GM19043 (cell line): ENCODE data around the gene UTP25.
"Not testable (repeated sequence)": the region's sequence is repeated elsewhere in the genome, so short reads cannot be mapped to it uniquely, and the experiment has no call there.

Source experiments
- ATAC-seq: cut with Tn5 transposase; IDR thresholded peaks from one replicate; pipeline ENCODE4 v1.9.1; 2021; ENCODE audit warnings: low read depth; ENCODE audit not compliant: unreplicated experiment

Gene UTP25

DNA sequence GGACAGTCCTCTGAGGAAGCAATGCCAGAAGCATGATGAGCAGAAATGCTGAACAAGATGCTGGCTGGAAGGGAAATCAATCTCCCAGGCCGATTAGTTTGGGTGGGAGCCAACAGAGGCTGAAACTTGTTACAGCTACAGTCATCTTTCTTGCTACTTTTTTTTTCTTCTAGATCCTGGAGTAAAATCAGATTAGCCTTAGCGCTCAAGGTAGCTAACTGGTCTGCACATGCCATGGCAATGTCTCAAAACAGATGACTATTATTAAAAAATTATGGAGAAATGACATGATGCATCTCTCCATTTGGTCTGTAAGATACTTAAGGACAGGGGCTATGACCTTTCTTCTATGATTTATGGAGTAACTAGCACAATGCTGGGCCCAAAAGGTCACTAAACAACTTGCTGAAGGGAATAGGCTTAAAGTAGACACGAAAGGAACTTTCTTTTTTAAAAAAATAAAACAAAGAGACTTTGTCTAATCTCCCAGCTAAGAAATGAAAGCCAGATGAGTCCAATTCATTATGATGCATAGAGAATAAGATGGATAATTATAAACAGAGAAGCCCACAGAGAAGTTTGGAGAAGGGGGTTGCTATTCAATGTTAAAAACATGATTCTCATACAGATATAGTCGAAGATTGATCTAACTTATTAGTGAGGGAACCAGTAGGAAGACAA is 42.5 kb downstream of the UTP25 start:
- ATAC-seq, result no peak

DNA sequence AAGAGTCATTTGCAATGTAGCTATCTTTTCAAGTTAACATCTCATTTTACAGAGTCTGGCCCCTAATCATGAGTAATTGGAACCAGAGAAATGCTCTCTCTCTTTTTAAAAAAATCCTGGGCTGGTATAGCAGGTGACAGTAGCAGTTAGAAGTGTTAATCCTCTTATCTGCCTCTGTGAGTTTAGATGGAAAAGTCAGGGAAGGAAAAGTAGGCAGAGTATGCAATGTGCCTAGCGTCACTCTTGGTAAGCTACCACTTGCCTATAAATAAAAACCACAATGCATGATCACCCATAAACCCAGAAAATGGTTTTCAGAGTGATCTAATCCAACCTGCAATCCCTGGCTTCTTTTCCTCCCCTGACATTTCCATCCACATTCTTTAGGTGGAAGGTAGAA is 43.2 kb downstream of the UTP25 start:
- ATAC-seq, result no peak

- no peak for ATAC-seq
Measured at GRCh38 chr1:209871430-209871829, 43.7 kb downstream of the UTP25 start.

DNA sequence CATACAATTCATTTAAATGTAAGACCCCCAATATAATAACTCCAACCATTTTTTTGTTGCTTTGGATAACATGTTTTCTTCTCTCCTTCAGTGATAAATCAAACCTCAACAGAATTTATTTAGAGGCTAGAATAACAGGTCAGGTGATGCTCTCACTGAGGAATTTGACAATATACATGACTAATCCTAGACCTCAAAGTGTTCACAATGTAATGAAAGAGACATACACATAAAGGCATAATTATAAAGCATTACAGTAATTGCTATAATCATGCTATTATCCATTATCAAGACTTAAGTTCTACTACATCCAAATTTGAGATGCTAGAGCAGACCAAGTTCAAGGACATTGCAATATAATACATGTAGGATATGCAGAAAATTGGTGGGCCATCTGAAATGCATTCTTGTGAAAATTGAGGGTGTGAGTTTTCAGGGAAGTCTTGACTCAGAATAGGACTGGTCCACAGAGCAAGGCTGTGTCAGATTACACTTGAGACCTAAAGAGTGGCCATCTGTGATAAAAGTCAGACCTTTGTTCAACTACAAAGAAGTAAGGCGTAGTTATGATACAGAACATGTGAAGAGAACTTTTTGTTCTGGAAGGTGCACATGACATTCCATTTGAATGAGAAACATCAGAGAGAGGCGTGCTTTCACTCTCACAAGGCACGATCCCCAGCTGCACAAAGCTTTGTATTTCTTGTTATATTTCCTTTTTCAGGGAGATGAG is 45.5 kb downstream of the UTP25 start:
- no peak for ATAC-seq

GRCh38 chr1:209875515-209875914 is 47.7 kb downstream of the UTP25 start:
- ATAC-seq, result no peak

DNA sequence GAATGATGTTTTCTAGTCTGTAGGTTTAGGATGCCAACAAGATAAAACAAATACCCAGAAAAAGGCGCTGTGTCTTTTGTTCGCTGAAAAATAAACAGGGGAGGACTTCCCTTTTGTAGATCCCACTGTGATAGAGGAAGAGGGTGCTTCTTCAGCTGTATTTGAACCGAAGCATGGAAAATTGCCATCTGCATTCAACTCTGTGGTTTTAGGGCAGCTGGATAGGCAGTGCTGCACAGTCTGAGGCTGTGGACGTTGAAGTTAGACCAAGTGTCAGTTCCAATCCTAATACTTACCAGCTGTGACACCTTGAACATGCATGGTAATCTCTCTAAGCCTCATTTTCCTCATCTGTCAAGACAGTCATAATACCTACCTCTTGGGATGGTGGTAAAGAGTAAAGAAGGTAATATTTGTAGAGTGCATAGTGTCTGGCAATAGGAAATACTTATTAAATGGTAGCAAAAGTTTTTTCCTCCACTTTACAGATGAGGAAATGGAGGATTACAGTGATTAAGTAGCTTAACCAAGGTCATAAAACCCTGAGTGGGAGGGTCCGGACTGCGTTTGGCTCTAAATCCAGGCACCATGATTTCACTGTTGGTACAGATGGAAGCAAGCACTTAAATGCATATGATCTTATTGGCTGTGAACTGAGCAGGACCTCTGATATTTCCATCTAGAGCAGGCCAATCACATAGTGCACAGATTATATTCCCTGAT is 48.5 kb downstream of the UTP25 start:
- ATAC-seq, result no peak

GRCh38 chr1:209877087-209877764 is 49.5 kb downstream of the UTP25 start:
- no peak for ATAC-seq

DNA sequence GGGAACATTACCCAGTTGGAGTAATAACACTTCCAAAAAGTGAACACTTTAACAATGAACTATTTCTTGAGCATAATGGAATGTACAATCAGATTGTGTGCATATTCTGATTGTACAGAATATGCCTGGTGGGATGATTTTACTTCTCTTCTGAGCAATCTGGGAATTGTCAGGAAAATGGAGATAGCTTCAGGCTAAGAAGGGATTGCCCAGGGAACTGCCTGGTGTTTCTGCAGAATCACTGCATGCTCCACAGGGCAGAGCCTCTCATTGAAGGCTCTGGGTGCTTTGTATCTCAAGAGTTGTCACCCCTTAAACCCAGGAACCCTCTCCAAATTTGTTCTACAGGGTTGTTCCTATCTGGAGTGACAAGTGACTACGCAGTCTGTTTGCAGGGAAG is 51.2 kb downstream of the UTP25 start:
- no peak for ATAC-seq

GRCh38 chr1:209879539-209879938 is 51.8 kb downstream of the UTP25 start:
- no peak for ATAC-seq

- ATAC-seq, result no peak
Measured at GRCh38 chr1:209880031-209880430, 52.3 kb downstream of the UTP25 start.

- no peak for ATAC-seq
Measured at GRCh38 chr1:209881619-209882018, 53.8 kb downstream of the UTP25 start.

GRCh38 chr1:209882286-209882685 is 54.5 kb downstream of the UTP25 start:
- no peak for ATAC-seq

GRCh38 chr1:209882942-209883340 is 55.2 kb downstream of the UTP25 start:
- ATAC-seq, result no peak

DNA sequence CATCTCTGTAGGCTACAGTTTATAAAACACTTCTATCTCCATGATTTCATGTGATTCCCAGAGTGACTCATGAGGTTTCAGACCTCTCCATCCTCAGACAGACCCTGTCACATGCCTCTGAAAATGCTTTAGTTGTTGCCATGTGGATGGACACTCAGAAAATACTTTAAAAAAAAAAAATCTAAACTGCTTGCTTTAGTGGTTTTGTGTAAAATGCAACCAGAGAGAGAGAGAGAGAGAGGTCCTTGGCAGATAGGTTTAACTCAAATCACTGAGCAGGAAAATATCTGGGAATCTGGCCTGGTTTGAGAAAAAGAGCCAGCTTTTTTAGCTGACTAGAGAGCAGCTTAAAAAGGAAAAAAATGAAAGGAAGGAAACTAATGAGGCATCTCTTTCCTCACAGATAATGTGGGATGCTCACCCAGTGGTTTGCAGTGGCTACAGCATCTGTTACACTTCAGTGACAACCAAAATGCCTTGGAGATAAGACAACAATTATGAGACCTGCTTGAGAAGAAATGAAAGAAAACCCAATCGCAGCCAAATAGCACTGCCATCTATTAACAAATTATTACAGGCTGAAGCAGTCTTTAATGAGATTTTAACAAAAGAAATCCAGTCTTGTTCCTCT is 55.7 kb downstream of the UTP25 start:
- no peak for ATAC-seq

DNA sequence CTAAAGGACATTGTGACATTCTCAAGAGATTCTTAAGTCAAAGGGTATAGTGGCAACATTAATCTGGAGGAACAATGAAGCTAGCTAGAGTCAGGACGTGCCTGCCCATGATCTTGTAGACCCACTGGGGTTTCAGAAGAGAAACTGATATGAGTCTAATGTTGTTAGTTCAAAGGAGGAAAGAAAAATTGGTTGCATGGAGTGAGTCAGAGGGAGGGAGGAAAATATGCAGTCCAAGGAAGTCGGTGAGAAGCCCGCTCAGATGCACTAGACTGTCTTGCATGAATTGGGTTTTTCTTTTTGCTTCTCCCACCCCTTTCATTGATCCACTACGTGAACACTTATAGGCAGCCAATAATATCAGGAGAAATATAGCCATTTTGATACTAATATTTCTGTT is 56.5 kb downstream of the UTP25 start:
- ATAC-seq, result no peak

DNA sequence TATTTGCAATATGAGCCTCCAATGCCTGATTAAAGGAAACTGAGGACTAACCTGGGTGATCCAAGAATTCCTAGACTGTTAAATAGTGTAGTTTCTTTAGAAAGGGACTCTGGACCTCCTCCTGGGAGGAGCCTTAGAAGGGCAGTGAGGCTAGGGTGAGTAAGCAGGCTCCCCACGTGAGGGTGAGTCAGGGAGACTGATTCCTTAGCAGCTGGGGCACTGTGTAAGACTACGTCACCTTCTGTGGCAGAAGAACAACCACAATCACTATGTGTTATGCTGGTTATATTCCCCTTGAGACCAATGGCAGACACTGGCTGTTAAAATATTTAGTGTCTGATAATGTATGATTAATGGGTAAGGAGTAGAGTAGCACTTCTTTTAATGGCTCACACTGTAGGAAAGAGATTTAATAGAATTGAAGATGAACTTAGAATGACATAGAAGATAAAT is 56.9 kb downstream of the UTP25 start:
- peak; percentile 84 for ATAC-seq

GRCh38 chr1:209885403-209886218 is 57.8 kb downstream of the UTP25 start:
- ATAC-seq, result no peak

- ATAC-seq, result no peak
Measured at GRCh38 chr1:209886219-209886536, 58.4 kb downstream of the UTP25 start.

GRCh38 chr1:209888291-209889076 is 60.7 kb downstream of the UTP25 start:
- not testable (repeated sequence) for ATAC-seq
